Keratinocyte (primary cell): ENCODE results near the gene ACSF3. TPM values are rescaled to one million over a fixed set of nuclear protein-coding genes. Genes with fewer than 3 reads are reported as not detected.

Source experiments
- DNase-seq: peaks from one replicate; pipeline ENCODE4 v3.0.0-alpha.2; 2011; ENCODE audit warnings: low read depth, missing footprints, low spot score
- FAIRE-seq: peaks from 2 replicates; lab custom pipeline; 2011; peaks lifted over from hg19 to GRCh38; lab: Jason Lieb, UNC
- H2AFZ ChIP-seq: 2 replicates; pipeline ENCODE4 v1.6.0; 2012; ENCODE audit warnings: low read length, control low read depth, inconsistent platforms; ENCODE audit not compliant: control insufficient read depth
- H3K27ac ChIP-seq: 2 replicates; pipeline ENCODE4 v1.5.1; 2011; ENCODE audit warnings: low read length; ENCODE audit not compliant: control insufficient read depth, insufficient read depth
- H3K27me3 ChIP-seq: 3 replicates; pipeline ENCODE4 v1.6.0; 2011; ENCODE audit warnings: low read length; ENCODE audit not compliant: control insufficient read depth, insufficient read depth; ENCODE audit errors: extremely low read depth
- H3K36me3 ChIP-seq, 2 experiments: 2 replicates in 1 of 2; 3 replicates in 1 of 2; pipeline ENCODE4 v1.5.1; 2011; ENCODE audit warnings: low read length in 2 of 2, mild to moderate bottlenecking in 1 of 2; ENCODE audit not compliant: control insufficient read depth in 2 of 2, insufficient read depth in 2 of 2; ENCODE audit errors: extremely low read depth in 1 of 2
- H3K4me1 ChIP-seq: 3 replicates; pipeline ENCODE4 v1.5.1; 2011; ENCODE audit warnings: low read length; ENCODE audit not compliant: control insufficient read depth, insufficient read depth; ENCODE audit errors: extremely low read depth
- H3K4me2 ChIP-seq: 3 replicates; pipeline ENCODE4 v1.6.0; 2011; ENCODE audit warnings: low read depth, low read length; ENCODE audit not compliant: control insufficient read depth, insufficient read depth; ENCODE audit errors: extremely low read depth
- H3K4me3 ChIP-seq, 3 experiments: fragments of 200-600 bp in 1 of 3; sonication (generic) in 1 of 3; 2 replicates in 2 of 3; 3 replicates in 1 of 3; pipeline ENCODE4 v1.5.1; 2011 to 2016; ENCODE audit warnings: low read length in 3 of 3, mild to moderate bottlenecking in 3 of 3, control low read depth in 2 of 3, inconsistent platforms in 1 of 3, low read depth in 1 of 3, mixed read lengths in 1 of 3, mixed run types in 1 of 3, moderate library complexity in 1 of 3; ENCODE audit not compliant: control insufficient read depth in 2 of 3, insufficient read depth in 2 of 3; ENCODE audit errors: extremely low read depth in 1 of 3
- H3K79me2 ChIP-seq: 2 replicates; pipeline ENCODE4 v1.6.0; 2012; ENCODE audit warnings: low read length; ENCODE audit not compliant: control insufficient read depth, insufficient read depth
- H3K9ac ChIP-seq: 3 replicates; pipeline ENCODE4 v1.6.0; 2011; ENCODE audit warnings: low read length; ENCODE audit not compliant: control insufficient read depth, insufficient read depth; ENCODE audit errors: extremely low read depth
- H3K9me1 ChIP-seq: 3 replicates; pipeline ENCODE4 v1.6.0; 2011; ENCODE audit warnings: low read length; ENCODE audit not compliant: control insufficient read depth, insufficient read depth; ENCODE audit errors: extremely low read depth
- H3K9me3 ChIP-seq: 2 replicates; pipeline ENCODE4 v1.5.1; 2012; ENCODE audit warnings: low read depth, low read length; ENCODE audit not compliant: control insufficient read depth
- H4K20me1 ChIP-seq: 3 replicates; pipeline ENCODE4 v1.6.0; 2011; ENCODE audit warnings: low read length; ENCODE audit not compliant: control insufficient read depth, insufficient read depth; ENCODE audit errors: extremely low read depth
- EZH2 ChIP-seq: IDR thresholded peaks from one replicate; pipeline ENCODE4 v1.6.1; 2012; ENCODE audit warnings: inconsistent platforms, mild to moderate bottlenecking, low read length, moderate library complexity
- dilution Hi-C: fragments of 300-500 bp; cut with MboI; formaldehyde crosslinking; loops from one replicate; pipeline ENCODE4 v1.7.0; 2020; ENCODE audit warnings: low sequenced_read_pairs; ENCODE audit not compliant: extremely low pct_ligation_motif_present
- polyA plus RNA-seq, 5 experiments: library from polyadenylated mRNA; depleted of rRNA in 3 of 5; stranded (reverse) in 3 of 5; stranded (forward) in 1 of 5; unstranded in 1 of 5; fragments of >200 nt; gene quantifications; 1 replicate in 1 of 5; 2 replicates in 3 of 5; 3 replicates in 1 of 5; pipeline versions ENCODE4 v1.2.1 to v1.2.3, GENCODE V29; 2011 to 2012; ENCODE audit warnings: missing spikeins in 2 of 5, low read depth in 1 of 5, low replicate concordance in 1 of 5
- TF ChIP-seq, protein P1 (sequence below), 3 experiments: IDR thresholded peaks in 1 of 3; conservative IDR thresholded peaks in 1 of 3; optimal IDR thresholded peaks in 1 of 3; 2 replicates in 2 of 3; 3 replicates in 1 of 3; pipeline versions ENCODE3 to v1.5.1; 2011; ENCODE audit warnings: low read length in 3 of 3, mild to moderate bottlenecking in 3 of 3, moderate library complexity in 2 of 3, control low read depth in 1 of 3, inconsistent platforms in 1 of 3; ENCODE audit not compliant: insufficient read depth in 2 of 3; ENCODE audit errors: extremely low read depth in 1 of 3

Gene ACSF3
- polyA plus RNA-seq, 1 donor (not counting 4 experiments of a cell fraction or from before 2014, with no cell fraction given) = 13.4 TPM

DNA sequence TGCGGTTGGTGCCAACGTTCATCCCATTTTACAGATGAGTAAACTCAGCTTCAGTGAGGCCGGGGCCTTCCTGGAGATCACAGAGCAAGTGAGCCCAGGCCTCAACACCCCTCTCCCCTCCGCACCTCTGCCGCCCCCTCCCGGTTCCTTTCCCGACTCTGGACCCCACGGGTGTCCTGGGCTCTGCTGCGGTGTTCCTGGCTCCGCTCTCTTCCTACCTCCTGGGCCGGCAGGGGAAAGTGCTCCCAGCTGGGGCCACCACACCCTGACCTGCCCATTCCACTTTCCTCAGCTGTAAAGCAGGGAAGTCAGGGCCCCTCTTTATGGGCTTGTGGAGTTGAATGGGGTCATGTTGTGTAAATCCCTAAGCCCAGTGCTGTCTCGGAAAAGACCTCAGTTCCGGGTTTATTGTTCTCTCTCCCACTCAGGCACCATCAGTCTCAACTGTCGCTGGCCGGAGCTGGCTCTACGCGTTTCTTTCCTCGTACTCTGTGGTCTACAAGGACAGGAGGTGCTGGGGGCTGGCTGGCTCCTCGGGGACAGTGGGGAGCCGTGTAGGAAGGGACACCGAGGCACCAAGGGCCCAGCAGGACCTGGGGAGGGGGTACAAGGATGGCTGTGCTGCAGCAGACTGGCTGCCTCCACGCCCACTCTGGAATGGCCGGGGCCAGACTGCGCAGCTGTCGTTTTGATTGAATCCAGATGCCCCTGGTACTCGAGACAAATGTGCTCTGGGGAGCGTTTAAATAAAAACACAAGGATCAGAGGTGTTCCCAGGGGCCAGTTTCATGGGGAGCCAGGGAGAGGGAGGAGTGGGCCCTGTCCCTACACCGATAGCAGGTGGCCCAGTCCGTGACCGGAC is 21.7 kb upstream of the ACSF3 start:
- Histone ChIP-seq H3K9me1 (no peaks in the 10 kb centered on the region), H3K9ac (no peak overlapping the region), H3K79me2 (no peaks in the 10 kb centered on the region), H3K4me3 (no peak overlapping the region), H3K27me3 (peaks cover 3% of the 10 kb centered on the region), H2AFZ (no peak overlapping the region), H3K4me2 (no peak overlapping the region), H4K20me1 (no peaks in the 10 kb centered on the region), H3K36me3 (no peaks in the 10 kb centered on the region), H3K27ac (no peak overlapping the region), H3K9me3 (peaks cover 22% of the 10 kb centered on the region), H3K4me1 (no peaks in the 10 kb centered on the region)
- FAIRE-seq (no peak), DNase-seq (no peak)
- dilution Hi-C loops = no loop called here
- TF ChIP-seq EZH2 = no peak
- TF ChIP-seq, protein P1, sequence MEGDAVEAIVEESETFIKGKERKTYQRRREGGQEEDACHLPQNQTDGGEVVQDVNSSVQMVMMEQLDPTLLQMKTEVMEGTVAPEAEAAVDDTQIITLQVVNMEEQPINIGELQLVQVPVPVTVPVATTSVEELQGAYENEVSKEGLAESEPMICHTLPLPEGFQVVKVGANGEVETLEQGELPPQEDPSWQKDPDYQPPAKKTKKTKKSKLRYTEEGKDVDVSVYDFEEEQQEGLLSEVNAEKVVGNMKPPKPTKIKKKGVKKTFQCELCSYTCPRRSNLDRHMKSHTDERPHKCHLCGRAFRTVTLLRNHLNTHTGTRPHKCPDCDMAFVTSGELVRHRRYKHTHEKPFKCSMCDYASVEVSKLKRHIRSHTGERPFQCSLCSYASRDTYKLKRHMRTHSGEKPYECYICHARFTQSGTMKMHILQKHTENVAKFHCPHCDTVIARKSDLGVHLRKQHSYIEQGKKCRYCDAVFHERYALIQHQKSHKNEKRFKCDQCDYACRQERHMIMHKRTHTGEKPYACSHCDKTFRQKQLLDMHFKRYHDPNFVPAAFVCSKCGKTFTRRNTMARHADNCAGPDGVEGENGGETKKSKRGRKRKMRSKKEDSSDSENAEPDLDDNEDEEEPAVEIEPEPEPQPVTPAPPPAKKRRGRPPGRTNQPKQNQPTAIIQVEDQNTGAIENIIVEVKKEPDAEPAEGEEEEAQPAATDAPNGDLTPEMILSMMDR (optimal IDR thresholded peaks at IDR 0.05 in 1 of 3, IDR thresholded peaks at IDR 0.05 in 1 of 3, conservative IDR thresholded peaks at IDR 0.05 in 1 of 3; ENCODE audit: extremely low read depth in 1 of 3, insufficient read depth in 2 of 3, low read length in 3 of 3) = no peak

- DNase-seq (no peak), FAIRE-seq (no peak)
- no peak overlapping the region for H3K27ac ChIP-seq
- no peaks in the 10 kb centered on the region for H3K36me3 ChIP-seq
- peaks cover 22% of the 10 kb centered on the region for H3K9me3 ChIP-seq
- H3K79me2 ChIP-seq = no peaks in the 10 kb centered on the region
- dilution Hi-C loops = no loop called here
- H3K9ac ChIP-seq = no peak overlapping the region
- no peak overlapping the region for H3K4me3 ChIP-seq
- peaks cover 3% of the 10 kb centered on the region for H3K27me3 ChIP-seq
- H2AFZ ChIP-seq = no peak overlapping the region
- no peak for TF ChIP-seq EZH2
- TF ChIP-seq, protein P1 (optimal IDR thresholded peaks at IDR 0.05 in 1 of 3, IDR thresholded peaks at IDR 0.05 in 1 of 3, conservative IDR thresholded peaks at IDR 0.05 in 1 of 3; ENCODE audit: extremely low read depth in 1 of 3, insufficient read depth in 2 of 3, low read length in 3 of 3) = no peak
- no peaks in the 10 kb centered on the region for H3K4me1 ChIP-seq
- H3K9me1 ChIP-seq = no peaks in the 10 kb centered on the region
- H4K20me1 ChIP-seq = no peaks in the 10 kb centered on the region
- no peak overlapping the region for H3K4me2 ChIP-seq
These were observed 21.0 kb upstream of the ACSF3 start for GRCh38 chr16:89072548-89073130.
